ACC112 (cell line): ENCODE data around the gene LRBA.
"Not testable (repeated sequence)": the region's sequence is repeated elsewhere in the genome, so short reads cannot be mapped to it uniquely, and the experiment has no call there.

Experiments
- H2AFZ ChIP-seq: fragments of 200-600 bp; sonication (generic); one replicate; pipeline ENCODE4 v1.6.0; 2017; ENCODE audit warnings: antibody characterized with exemption, low read length; ENCODE audit not compliant: unreplicated experiment
- H3K27ac ChIP-seq: fragments of 200-600 bp; sonication (generic); 2 replicates; pipeline ENCODE4 v1.5.1; 2014; ENCODE audit warnings: low read depth, mild to moderate bottlenecking, antibody characterized with exemption, low read length, moderate library complexity
- H3K27me3 ChIP-seq: fragments of 200-600 bp; sonication (generic); 2 replicates; pipeline ENCODE4 v1.6.1; 2014; ENCODE audit warnings: mild to moderate bottlenecking, antibody characterized with exemption, low read length, moderate library complexity, mixed read lengths; ENCODE audit not compliant: insufficient read depth
- H3K36me3 ChIP-seq: fragments of 200-600 bp; sonication (generic); 2 replicates; pipeline ENCODE4 v1.6.1; 2016; ENCODE audit warnings: mild to moderate bottlenecking, antibody characterized with exemption, low read length, moderate library complexity, mixed read lengths; ENCODE audit not compliant: insufficient read depth
- H3K4me1 ChIP-seq: fragments of 200-600 bp; sonication (generic); one replicate; pipeline ENCODE4 v1.6.1; 2016; ENCODE audit warnings: low read length, mixed read lengths; ENCODE audit not compliant: insufficient read depth, unreplicated experiment, control insufficient read depth
- H3K4me3 ChIP-seq: fragments of 200-600 bp; sonication (generic); 2 replicates; pipeline ENCODE4 v1.5.1; 2014; ENCODE audit warnings: mild to moderate bottlenecking, low read depth, low read length
- H3K79me2 ChIP-seq: fragments of 200-600 bp; sonication (generic); one replicate; pipeline ENCODE4 v1.6.0; 2016; ENCODE audit warnings: low read length; ENCODE audit not compliant: control insufficient read depth, unreplicated experiment, insufficient read depth

Gene LRBA

DNA sequence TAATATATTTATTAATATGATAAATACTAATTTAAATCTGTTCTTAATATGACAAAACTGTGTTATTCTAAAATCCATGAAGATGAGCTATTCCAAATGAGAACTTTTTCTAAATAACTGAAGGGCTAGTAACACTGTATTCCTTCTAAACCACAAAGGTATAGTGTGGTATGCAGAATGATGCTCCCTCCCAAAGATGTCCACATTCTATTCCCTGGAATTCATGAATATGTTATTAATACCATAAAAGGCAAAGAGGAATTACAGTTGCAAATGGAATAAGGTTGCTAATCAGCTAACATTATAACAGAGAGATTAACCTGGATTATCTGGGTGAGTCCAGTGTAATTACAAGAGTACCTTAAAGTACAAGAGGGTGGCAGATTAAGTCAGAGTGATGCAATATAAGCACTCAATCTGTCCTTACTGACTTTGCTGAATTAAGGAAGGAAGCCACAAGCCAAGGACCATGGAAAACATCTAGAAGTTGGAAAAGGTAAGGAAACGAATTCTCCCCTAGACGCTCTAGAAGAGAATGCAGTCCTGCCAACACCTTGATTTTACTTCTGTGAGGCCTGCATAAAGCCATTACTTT lies 453.8 kb downstream of the LRBA start:
- H3K79me2 ChIP-seq = no peaks in the 10 kb centered on the region
- no peaks in the 10 kb centered on the region for H3K36me3 ChIP-seq
- H3K4me1 ChIP-seq = no peaks in the 10 kb centered on the region
- no peaks in the 10 kb centered on the region for H3K27me3 ChIP-seq
- no peak overlapping the region for H3K4me3 ChIP-seq
- H3K27ac ChIP-seq = no peak overlapping the region
- no peak overlapping the region for H2AFZ ChIP-seq

GRCh38 chr4:150557811-150558210 lies 457.3 kb downstream of the LRBA start:
- H3K4me3 ChIP-seq, H3K27me3 ChIP-seq, H3K79me2 ChIP-seq, H3K27ac ChIP-seq, H3K4me1 ChIP-seq, H2AFZ ChIP-seq, H3K36me3 ChIP-seq: not testable (repeated sequence)

DNA sequence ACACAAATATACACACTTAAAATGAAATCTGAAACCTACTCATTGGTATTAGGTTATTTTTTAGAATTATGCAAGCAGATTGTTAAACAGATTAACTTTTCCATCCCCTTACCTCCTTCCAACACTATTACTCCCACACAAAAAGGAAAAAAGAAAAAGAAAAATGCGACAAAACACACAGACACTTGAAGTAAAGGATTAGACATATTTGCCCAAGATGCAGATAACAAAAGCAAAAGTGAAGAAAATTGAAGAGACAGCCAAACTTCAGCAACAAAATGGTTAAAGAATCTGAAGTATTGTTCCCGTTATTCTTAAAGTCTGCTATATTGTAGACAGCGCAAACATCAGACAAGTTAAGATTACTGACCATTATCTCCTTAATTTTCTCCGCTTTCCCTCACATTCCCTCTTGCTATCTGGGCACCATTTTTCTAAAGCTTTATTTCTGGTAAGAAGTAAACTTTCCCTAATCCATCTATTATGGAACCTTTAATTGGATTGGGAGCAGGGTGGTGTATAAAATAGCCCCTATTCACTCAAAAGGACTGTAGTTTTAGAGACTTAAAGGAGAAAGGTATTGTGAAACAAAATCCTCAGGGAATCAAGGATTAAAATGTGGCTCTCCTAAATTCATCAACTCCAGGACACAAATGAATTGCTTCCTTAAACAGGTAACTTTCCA lies 467.8 kb downstream of the LRBA start:
- Histone ChIP-seq H3K79me2 (no peaks in the 10 kb centered on the region), H3K27ac (no peak overlapping the region), H3K4me1 (no peaks in the 10 kb centered on the region), H3K36me3 (no peaks in the 10 kb centered on the region), H3K27me3 (no peaks in the 10 kb centered on the region), H2AFZ (no peak overlapping the region), H3K4me3 (no peak overlapping the region)

DNA sequence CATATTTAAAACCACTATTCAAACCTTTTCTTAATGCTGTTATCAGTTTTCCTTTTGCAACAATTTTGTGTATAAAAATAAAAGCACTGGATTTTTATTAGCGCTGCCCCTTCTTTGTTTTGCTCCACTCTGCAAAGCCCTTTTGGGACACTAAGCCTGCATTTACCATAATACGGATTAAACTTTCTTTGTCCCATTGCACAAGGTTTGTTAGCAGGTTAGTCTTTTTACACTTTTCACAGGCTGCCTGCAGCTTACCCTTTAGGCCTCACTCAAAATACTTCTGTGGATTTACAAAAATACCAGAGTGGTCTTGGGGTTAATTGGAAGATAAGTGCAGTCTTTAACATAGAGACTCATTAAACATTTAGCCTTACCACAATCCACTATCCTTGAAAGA lies 468.8 kb downstream of the LRBA start:
- Histone ChIP-seq H3K79me2 (no peaks in the 10 kb centered on the region), H3K27ac (no peak overlapping the region), H3K4me1 (no peaks in the 10 kb centered on the region), H3K27me3 (no peaks in the 10 kb centered on the region), H3K36me3 (no peaks in the 10 kb centered on the region), H3K4me3 (no peak overlapping the region), H2AFZ (no peak overlapping the region)

- Histone ChIP-seq H3K27ac (no peak overlapping the region), H3K79me2 (no peaks in the 10 kb centered on the region), H3K4me3 (no peak overlapping the region), H3K4me1 (no peaks in the 10 kb centered on the region), H3K27me3 (no peaks in the 10 kb centered on the region), H2AFZ (no peak overlapping the region), H3K36me3 (no peaks in the 10 kb centered on the region)
Observed at GRCh38 chr4:150543042-150543441, 472.0 kb downstream of the LRBA start.

DNA sequence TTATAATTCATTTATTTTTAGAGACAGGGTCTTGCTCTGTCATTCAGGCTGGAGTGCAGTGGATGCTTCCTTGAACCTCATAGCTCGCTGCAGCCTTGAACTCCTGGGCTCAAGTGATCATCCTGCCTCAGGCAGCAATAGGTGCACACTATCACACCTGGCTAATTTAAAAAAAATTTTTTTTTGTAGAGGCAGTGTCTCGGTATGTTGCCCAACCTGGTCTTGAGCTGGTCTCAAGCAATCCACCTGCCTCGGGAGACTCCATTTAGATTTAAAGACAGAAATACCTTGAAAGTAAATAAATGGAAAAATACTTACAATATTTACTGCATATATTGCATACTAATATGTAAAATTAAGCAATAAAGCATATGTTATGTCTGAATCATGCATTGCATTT lies 473.4 kb downstream of the LRBA start:
- H3K4me1 ChIP-seq = no peaks in the 10 kb centered on the region
- H2AFZ ChIP-seq = no peak overlapping the region
- no peaks in the 10 kb centered on the region for H3K36me3 ChIP-seq
- H3K27me3 ChIP-seq = no peaks in the 10 kb centered on the region
- no peaks in the 10 kb centered on the region for H3K79me2 ChIP-seq
- H3K4me3 ChIP-seq = no peak overlapping the region
- H3K27ac ChIP-seq = no peak overlapping the region

- Histone ChIP-seq H3K27ac (no peak overlapping the region), H3K4me3 (no peak overlapping the region), H3K4me1 (no peaks in the 10 kb centered on the region), H3K36me3 (no peaks in the 10 kb centered on the region), H3K79me2 (no peaks in the 10 kb centered on the region), H3K27me3 (no peaks in the 10 kb centered on the region), H2AFZ (no peak overlapping the region)
Observed at GRCh38 chr4:150540959-150541360, 474.1 kb downstream of the LRBA start.

GRCh38 chr4:150540536-150540935 lies 474.5 kb downstream of the LRBA start:
- Histone ChIP-seq H3K36me3 (no peaks in the 10 kb centered on the region), H3K4me3 (no peak overlapping the region), H3K27me3 (no peaks in the 10 kb centered on the region), H3K4me1 (no peaks in the 10 kb centered on the region), H2AFZ (no peak overlapping the region), H3K27ac (no peak overlapping the region), H3K79me2 (no peaks in the 10 kb centered on the region)

- H2AFZ ChIP-seq, H3K4me1 ChIP-seq, H3K79me2 ChIP-seq, H3K4me3 ChIP-seq, H3K27ac ChIP-seq, H3K27me3 ChIP-seq, H3K36me3 ChIP-seq: not testable (repeated sequence)
Observed at GRCh38 chr4:150537911-150538310, 477.2 kb downstream of the LRBA start.

GRCh38 chr4:150534818-150535217 lies 480.3 kb downstream of the LRBA start:
- Histone ChIP-seq H3K27me3 (no peaks in the 10 kb centered on the region), H3K4me3 (no peak overlapping the region), H3K27ac (no peak overlapping the region), H2AFZ (no peak overlapping the region), H3K4me1 (no peaks in the 10 kb centered on the region), H3K36me3 (no peaks in the 10 kb centered on the region), H3K79me2 (no peaks in the 10 kb centered on the region)

DNA sequence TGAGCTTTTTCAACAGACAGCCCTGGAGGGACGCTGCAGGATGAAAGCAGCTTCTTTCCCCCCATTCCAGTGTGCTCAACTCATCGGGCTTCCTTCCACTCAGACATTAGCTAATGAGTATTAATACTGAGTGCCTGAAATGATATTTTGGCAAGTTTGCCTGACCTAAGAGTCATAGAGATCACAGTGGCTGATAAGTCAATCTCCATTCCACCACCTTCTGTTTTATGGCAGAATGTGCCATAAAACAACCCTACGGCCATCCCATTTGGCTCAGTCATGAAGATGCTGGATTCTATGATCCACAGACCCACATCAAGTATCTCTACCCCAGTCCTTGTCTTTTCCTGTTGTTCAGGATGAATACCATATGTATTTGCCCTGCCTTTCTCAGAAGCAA lies 481.4 kb downstream of the LRBA start:
- H3K27me3 ChIP-seq = no peaks in the 10 kb centered on the region
- no peak overlapping the region for H3K27ac ChIP-seq
- H3K4me3 ChIP-seq = no peak overlapping the region
- no peak overlapping the region for H2AFZ ChIP-seq
- no peaks in the 10 kb centered on the region for H3K4me1 ChIP-seq
- H3K36me3 ChIP-seq = no peaks in the 10 kb centered on the region
- H3K79me2 ChIP-seq = no peaks in the 10 kb centered on the region
